RPMI8226 (cell line): ENCODE results near the gene TSPAN32.
"Not testable (repeated sequence)": the region's sequence is repeated elsewhere in the genome, so short reads cannot be mapped to it uniquely, and the experiment has no call there.

Experiments
- DNase-seq: peaks from one replicate; pipeline ENCODE4 v3.0.0-alpha.2; 2015

Gene TSPAN32

GRCh38 chr11:2317354-2318050, 15.7 kb downstream of the TSPAN32 start:
- no peak for DNase-seq

GRCh38 chr11:2318123-2318522, 16.3 kb downstream of the TSPAN32 start:
- DNase-seq: no peak

- no peak for DNase-seq
These were observed 16.9 kb downstream of the TSPAN32 start for GRCh38 chr11:2318707-2319106.

- no peak for DNase-seq
These were observed 18.1 kb downstream of the TSPAN32 start for GRCh38 chr11:2319791-2320472.

GRCh38 chr11:2320568-2321310, 18.9 kb downstream of the TSPAN32 start:
- no peak for DNase-seq

- DNase-seq: no peak
These were observed 19.5 kb downstream of the TSPAN32 start for GRCh38 chr11:2321311-2321683.

- DNase-seq: no peak
These were observed 23.3 kb downstream of the TSPAN32 start for GRCh38 chr11:2325123-2325522.

GRCh38 chr11:2325719-2326118, 23.9 kb downstream of the TSPAN32 start:
- DNase-seq: no peak

GRCh38 chr11:2327032-2327431, 25.2 kb downstream of the TSPAN32 start:
- DNase-seq: no peak

GRCh38 chr11:2328021-2328420, 26.2 kb downstream of the TSPAN32 start:
- no peak for DNase-seq

- DNase-seq: no peak
These were observed 27.0 kb downstream of the TSPAN32 start for GRCh38 chr11:2328656-2329354.

- no peak for DNase-seq
These were observed 27.7 kb downstream of the TSPAN32 start for GRCh38 chr11:2329551-2329950.

- DNase-seq: no peak
These were observed 28.9 kb downstream of the TSPAN32 start for GRCh38 chr11:2330696-2331095.

- no peak for DNase-seq
These were observed 29.6 kb downstream of the TSPAN32 start for GRCh38 chr11:2331404-2331803.

GRCh38 chr11:2332569-2332968, 30.8 kb downstream of the TSPAN32 start:
- not testable (repeated sequence) for DNase-seq

- not testable (repeated sequence) for DNase-seq
These were observed 31.8 kb downstream of the TSPAN32 start for GRCh38 chr11:2333486-2334205.

GRCh38 chr11:2335286-2335685, 33.5 kb downstream of the TSPAN32 start:
- not testable (repeated sequence) for DNase-seq

GRCh38 chr11:2338760-2339159, 36.9 kb downstream of the TSPAN32 start:
- DNase-seq: not testable (repeated sequence)

GRCh38 chr11:2342557-2342956, 40.7 kb downstream of the TSPAN32 start:
- no peak for DNase-seq

- no peak for DNase-seq
These were observed 41.2 kb downstream of the TSPAN32 start for GRCh38 chr11:2342981-2343380.

- DNase-seq: no peak
These were observed 41.7 kb downstream of the TSPAN32 start for GRCh38 chr11:2343502-2343901.

GRCh38 chr11:2345050-2345449, 43.2 kb downstream of the TSPAN32 start:
- no peak for DNase-seq

- no peak for DNase-seq
These were observed 44.2 kb downstream of the TSPAN32 start for GRCh38 chr11:2346014-2346413.
